ENCODE measurements around the gene MYADML2.
A peak's percentile ranks its signal among the peaks of the same experiment; 100 is the strongest.

The MYADML2 gene

GRCh38 chr17:81964081-81964849 is 17.2 kb upstream of the MYADML2 start:
- H3K27me3 ChIP-seq (ENCODE audit: control insufficient read depth in 2 of 2, insufficient read depth in 2 of 2, low read length in 2 of 2), result peaks cover 20 to 61% of the 10 kb centered on the region in 2 donors
- peaks cover 17 to 31% of the 10 kb centered on the region in 2 donors for H3K4me1 ChIP-seq (ENCODE audit: control insufficient read depth in 2 of 2, insufficient read depth in 2 of 2, low read length in 2 of 2)
- H3K4me3 ChIP-seq (ENCODE audit: low read length in 2 of 2), result no peak overlapping the region
- H3K36me3 ChIP-seq (ENCODE audit: control insufficient read depth in 2 of 2, insufficient read depth in 2 of 2, low read length in 2 of 2), result no peaks in the 10 kb centered on the region
- no peak overlapping the region for H3K9ac ChIP-seq (ENCODE audit: low read depth in 1 of 2, low read length in 2 of 2)
- H3K27ac ChIP-seq (ENCODE audit: low read depth in 2 of 2, low read length in 2 of 2), result no peak overlapping the region
- H3K9me3 ChIP-seq (ENCODE audit: control insufficient read depth in 2 of 2, low read length in 2 of 2), result no peaks in the 10 kb centered on the region

DNA sequence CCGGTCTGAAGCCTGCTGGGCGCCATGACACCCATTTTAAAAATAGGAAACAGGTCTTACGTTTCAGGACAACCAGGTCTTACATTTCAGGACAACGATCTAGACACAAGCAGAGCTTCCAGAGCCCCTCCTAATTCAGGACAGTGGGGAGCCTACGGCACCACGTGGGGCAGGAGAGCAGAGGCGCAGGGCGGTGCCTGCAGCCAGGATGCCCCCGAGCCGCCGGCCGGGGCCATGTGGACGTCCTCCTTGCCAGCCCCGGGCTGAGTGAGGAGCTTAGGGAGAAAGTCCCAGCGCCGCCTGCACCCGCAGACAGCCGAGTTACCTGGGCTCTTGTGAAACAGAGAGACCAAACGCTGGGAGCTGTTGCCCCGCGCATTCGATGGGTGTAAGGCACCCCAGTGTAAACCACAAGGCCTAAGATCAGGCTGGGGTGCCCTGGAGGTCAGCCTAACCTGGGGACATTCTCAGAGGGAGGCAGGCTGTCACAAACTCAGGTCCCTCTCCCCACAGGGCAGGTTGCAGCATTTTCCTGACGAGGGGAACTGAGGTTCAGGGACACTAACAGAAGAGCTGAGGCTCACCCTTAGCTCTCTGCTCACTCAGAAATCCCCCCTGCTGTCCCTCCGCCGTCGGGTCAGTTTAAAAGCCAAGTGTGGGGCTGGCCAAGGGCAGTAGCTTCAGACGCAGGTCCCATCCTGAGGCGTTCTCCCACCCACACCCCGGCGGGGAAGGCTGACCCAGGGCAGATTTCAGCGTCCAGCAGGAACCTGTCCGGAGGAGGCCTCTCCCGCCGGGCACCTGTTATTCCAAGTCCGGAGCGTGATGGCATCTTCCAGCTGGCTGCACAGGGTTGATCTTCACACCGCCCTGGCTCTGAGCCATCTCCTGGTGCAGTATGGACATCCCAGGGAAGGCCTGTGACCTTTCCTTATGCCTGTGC is 15.7 kb upstream of the MYADML2 start:
- Histone ChIP-seq H3K27me3 (ENCODE audit: control insufficient read depth in 2 of 2, insufficient read depth in 2 of 2, low read length in 2 of 2) (peaks cover 34 to 69% of the 10 kb centered on the region in 2 donors), H3K9ac (ENCODE audit: low read depth in 1 of 2, low read length in 2 of 2) (no peak overlapping the region), H3K36me3 (ENCODE audit: control insufficient read depth in 2 of 2, insufficient read depth in 2 of 2, low read length in 2 of 2) (no peaks in the 10 kb centered on the region), H3K27ac (ENCODE audit: low read depth in 2 of 2, low read length in 2 of 2) (no peak overlapping the region), H3K4me1 (ENCODE audit: control insufficient read depth in 2 of 2, insufficient read depth in 2 of 2, low read length in 2 of 2) (peaks cover 20 to 22% of the 10 kb centered on the region in 2 donors), H3K4me3 (ENCODE audit: low read length in 2 of 2) (no peak overlapping the region), H3K9me3 (ENCODE audit: control insufficient read depth in 2 of 2, low read length in 2 of 2) (no peaks in the 10 kb centered on the region)

DNA sequence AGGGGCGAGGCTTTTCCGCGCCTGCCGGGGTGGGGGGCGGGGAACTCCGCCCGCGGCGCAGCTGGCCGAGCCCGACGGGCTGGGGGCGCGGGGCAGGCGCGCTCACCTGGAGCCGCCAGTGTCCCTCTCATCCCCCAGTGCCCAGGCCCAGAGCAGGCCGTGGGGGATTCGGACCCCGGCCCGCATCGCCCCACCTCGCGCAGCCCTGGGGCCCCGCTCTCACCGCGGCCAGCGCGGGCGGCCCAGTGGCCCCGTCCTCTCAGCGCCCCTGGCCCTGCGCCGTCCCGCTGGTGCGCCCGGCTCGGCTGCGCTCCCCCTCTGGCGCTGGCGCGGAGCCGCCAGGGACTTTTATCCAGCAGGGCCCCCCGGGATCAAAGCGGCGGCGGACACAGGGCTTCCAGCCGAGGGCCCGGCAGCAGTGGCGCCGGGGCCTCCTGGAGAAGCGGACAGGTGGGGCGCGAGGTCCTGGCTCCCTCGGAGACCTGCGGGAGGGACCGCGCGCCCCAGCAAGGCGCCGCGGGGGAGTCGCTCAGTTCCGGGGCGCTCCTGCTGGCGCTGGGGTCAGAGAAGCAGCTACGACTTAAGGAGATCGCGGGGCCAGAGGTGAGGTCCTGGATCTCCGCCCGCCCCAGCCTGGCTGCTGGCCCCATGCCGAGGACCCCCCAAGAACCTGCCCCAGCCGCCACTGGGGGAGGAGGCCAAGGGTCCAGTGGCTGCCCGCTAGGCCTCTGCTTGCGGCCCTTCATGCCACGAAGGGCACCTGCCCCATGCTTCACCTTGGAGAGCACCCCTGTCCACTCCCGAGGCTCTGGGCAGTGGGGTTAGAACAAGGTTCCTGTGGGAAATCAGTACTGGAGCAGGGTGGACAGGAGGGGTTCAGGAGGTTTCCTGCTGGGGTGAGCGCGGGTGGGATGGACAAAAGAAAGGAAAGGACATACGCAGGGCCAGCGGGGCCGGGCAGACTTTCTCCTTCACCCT is 14.8 kb upstream of the MYADML2 start:
- Histone ChIP-seq H3K9me3 (ENCODE audit: control insufficient read depth in 2 of 2, low read length in 2 of 2) (no peaks in the 10 kb centered on the region), H3K4me3 (ENCODE audit: low read length in 2 of 2) (no peak overlapping the region), H3K4me1 (ENCODE audit: control insufficient read depth in 2 of 2, insufficient read depth in 2 of 2, low read length in 2 of 2) (peaks cover 11 to 14% of the 10 kb centered on the region in 2 donors), H3K27me3 (ENCODE audit: control insufficient read depth in 2 of 2, insufficient read depth in 2 of 2, low read length in 2 of 2) (peaks cover 35 to 63% of the 10 kb centered on the region in 2 donors), H3K9ac (ENCODE audit: low read depth in 1 of 2, low read length in 2 of 2) (no peak overlapping the region), H3K36me3 (ENCODE audit: control insufficient read depth in 2 of 2, insufficient read depth in 2 of 2, low read length in 2 of 2) (no peaks in the 10 kb centered on the region), H3K27ac (ENCODE audit: low read depth in 2 of 2, low read length in 2 of 2) (no peak overlapping the region)

GRCh38 chr17:81961087-81961511 is 14.1 kb upstream of the MYADML2 start, which contains the start of gene NOTUM:
Gene NOTUM (minus strand): TSS chr17:81961187. CDS start chr17:81960909, 278 bp downstream.
- peaks cover 32 to 56% of the 10 kb centered on the region in 2 donors for H3K27me3 ChIP-seq (ENCODE audit: control insufficient read depth in 2 of 2, insufficient read depth in 2 of 2, low read length in 2 of 2)

DNA sequence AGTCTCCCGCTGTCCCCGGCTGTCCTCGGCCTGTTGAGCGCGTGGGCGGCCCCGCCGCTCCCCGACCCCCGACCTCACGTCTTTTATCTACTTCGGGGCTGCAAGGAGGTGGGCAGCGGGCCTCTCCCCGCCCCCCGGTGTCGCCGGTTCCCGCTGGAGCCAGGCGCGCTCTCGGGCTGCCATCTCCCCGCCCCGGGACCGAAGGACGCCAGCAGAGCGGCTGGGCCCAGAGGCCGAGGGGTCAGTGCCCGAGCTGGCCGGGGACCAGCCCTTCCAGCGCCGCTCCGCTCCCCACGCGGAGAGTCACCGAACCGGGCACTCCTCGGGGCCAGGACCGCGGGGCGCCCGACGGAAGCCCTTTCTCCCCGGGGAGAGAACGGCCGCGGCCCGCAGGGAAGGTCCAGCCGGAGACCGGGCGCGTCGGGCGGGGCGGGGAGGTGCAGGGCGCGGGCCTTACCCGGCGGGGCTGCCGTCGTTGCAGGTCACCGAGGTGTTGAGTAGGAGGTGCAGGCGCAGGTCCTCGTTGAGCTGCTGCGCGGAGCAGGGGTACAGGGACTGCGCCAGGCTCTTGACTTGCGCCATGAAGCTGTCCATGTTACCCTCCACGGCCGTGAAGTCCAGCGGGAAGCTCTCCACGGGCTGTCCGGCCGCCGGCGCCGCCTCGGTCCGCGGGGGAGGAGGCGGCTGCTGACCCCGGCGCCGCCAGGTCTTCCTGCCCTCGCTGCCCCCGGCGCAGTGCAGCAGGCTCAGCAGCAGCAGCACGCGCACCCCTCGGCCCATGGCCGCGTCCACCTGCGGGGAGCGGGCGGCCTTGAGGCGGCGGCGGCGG is 13.3 kb upstream of the MYADML2 start:
- H3K4me3 ChIP-seq (ENCODE audit: low read length in 2 of 2), result peak overlapping the region; percentile 13 to 30
- H3K36me3 ChIP-seq (ENCODE audit: control insufficient read depth in 2 of 2, insufficient read depth in 2 of 2, low read length in 2 of 2), result no peaks in the 10 kb centered on the region
- H3K27me3 ChIP-seq (ENCODE audit: control insufficient read depth in 2 of 2, insufficient read depth in 2 of 2, low read length in 2 of 2), result peaks cover 32 to 55% of the 10 kb centered on the region in 2 donors
- no peak overlapping the region for H3K27ac ChIP-seq (ENCODE audit: low read depth in 2 of 2, low read length in 2 of 2)
- no peak overlapping the region for H3K9ac ChIP-seq (ENCODE audit: low read depth in 1 of 2, low read length in 2 of 2)
- peaks cover 9 to 10% of the 10 kb centered on the region in 2 donors for H3K4me1 ChIP-seq (ENCODE audit: control insufficient read depth in 2 of 2, insufficient read depth in 2 of 2, low read length in 2 of 2)
- no peaks in the 10 kb centered on the region for H3K9me3 ChIP-seq (ENCODE audit: control insufficient read depth in 2 of 2, low read length in 2 of 2)

More at GRCh38 chr17:81961087-81961511, 14.1 kb upstream of the MYADML2 start, which contains the start of gene NOTUM:
- Histone ChIP-seq H3K4me3 (ENCODE audit: low read length in 2 of 2) (peak within 1 kb of the TSS; percentile 13 to 30), H3K36me3 (ENCODE audit: control insufficient read depth in 2 of 2, insufficient read depth in 2 of 2, low read length in 2 of 2) (no peaks in the 10 kb centered on the region), H3K27ac (ENCODE audit: low read depth in 2 of 2, low read length in 2 of 2) (no peak within 1 kb of the TSS), H3K9me3 (ENCODE audit: control insufficient read depth in 2 of 2, low read length in 2 of 2) (no peaks in the 10 kb centered on the region), H3K9ac (ENCODE audit: low read depth in 1 of 2, low read length in 2 of 2) (no peak within 1 kb of the TSS), H3K4me1 (ENCODE audit: control insufficient read depth in 2 of 2, insufficient read depth in 2 of 2, low read length in 2 of 2) (peaks cover 9 to 10% of the 10 kb centered on the region in 2 donors)

DNA sequence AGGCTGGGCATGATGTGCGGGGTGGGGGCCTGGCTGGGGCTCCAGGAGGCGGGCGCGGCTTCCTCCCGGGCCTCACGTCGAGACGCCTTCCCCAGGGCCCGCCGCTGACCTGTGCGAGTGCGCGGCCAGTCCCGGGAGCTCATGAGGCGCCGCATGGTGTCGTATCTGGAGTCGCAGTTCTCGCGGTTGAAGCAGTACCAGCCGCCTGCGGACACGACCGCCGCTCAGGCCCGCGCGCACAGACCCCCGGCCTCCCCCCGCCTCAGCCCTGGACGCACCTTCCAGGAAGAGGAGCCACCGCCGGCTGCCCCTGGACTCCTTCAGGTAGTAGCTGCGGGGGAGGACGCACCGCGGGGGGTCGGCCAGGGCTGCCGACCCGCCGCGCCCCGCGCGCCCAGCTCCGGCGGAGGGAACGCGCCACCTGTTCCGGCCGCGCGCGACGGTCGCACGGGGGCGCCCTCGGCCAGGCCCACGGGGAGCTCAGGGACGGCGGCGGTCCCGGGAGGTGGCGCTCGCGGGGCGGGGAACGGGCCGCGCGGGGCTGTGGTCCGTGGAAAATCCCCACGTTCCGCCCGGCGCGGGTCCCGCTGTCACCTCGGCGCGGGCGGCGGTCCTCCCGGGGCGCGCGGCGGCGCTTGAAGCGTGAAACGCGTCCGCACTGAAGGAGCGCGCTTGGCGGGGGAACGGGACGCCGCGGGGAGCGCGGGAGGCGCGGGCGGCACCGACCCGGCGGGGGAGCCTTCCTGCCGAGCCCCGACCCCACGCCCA is 12.5 kb upstream of the MYADML2 start:
- H3K9me3 ChIP-seq (ENCODE audit: control insufficient read depth in 2 of 2, low read length in 2 of 2), result no peaks in the 10 kb centered on the region
- peak overlapping the region; percentile 13 to 30 for H3K4me3 ChIP-seq (ENCODE audit: low read length in 2 of 2)
- no peaks in the 10 kb centered on the region for H3K36me3 ChIP-seq (ENCODE audit: control insufficient read depth in 2 of 2, insufficient read depth in 2 of 2, low read length in 2 of 2)
- peaks cover 9 to 10% of the 10 kb centered on the region in 2 donors for H3K4me1 ChIP-seq (ENCODE audit: control insufficient read depth in 2 of 2, insufficient read depth in 2 of 2, low read length in 2 of 2)
- H3K9ac ChIP-seq (ENCODE audit: low read depth in 1 of 2, low read length in 2 of 2), result no peak overlapping the region
- H3K27ac ChIP-seq (ENCODE audit: low read depth in 2 of 2, low read length in 2 of 2), result no peak overlapping the region
- H3K27me3 ChIP-seq (ENCODE audit: control insufficient read depth in 2 of 2, insufficient read depth in 2 of 2, low read length in 2 of 2), result peaks cover 32 to 53% of the 10 kb centered on the region in 2 donors

DNA sequence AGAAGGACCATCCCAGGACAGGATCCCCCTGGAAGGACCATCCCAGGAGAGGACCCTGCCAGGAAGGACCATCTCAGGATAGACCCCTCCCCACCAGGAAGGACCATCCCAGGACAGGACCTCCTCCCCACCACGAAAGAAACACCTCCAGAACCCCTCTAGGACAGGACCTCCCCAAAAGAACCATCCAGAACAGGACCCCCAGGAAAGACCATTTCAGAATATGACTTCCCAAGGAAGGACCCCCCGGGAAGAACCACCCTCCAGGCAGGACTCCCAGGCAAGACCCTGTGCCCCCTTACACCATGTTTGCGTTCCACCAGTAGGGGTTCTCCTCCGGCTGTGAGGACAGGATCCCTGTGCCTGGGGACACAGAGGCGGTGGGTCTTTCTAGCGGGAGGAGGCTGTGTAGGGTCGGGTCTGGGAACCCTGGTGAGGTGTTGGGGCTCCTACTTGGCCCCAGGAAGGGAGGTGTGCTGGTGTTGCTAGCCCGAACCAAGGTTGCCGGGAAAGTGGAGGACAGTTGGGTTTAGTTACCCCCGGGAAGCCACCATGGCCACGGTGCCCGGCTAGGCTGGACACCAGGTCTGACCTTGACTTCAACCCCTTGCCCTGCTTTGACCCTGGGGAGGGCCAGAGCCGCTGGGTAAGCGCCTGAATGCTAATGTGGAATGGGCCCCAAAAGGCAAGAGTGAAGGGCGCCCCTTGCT is 11.8 kb upstream of the MYADML2 start:
- H3K27me3 ChIP-seq (ENCODE audit: control insufficient read depth in 2 of 2, insufficient read depth in 2 of 2, low read length in 2 of 2), result peaks cover 27 to 45% of the 10 kb centered on the region in 2 donors
- no peaks in the 10 kb centered on the region for H3K36me3 ChIP-seq (ENCODE audit: control insufficient read depth in 2 of 2, insufficient read depth in 2 of 2, low read length in 2 of 2)
- H3K4me1 ChIP-seq (ENCODE audit: control insufficient read depth in 2 of 2, insufficient read depth in 2 of 2, low read length in 2 of 2), result peaks cover 9 to 10% of the 10 kb centered on the region in 2 donors
- no peak overlapping the region for H3K27ac ChIP-seq (ENCODE audit: low read depth in 2 of 2, low read length in 2 of 2)
- no peak overlapping the region for H3K9ac ChIP-seq (ENCODE audit: low read depth in 1 of 2, low read length in 2 of 2)
- H3K4me3 ChIP-seq (ENCODE audit: low read length in 2 of 2), result no peak overlapping the region
- H3K9me3 ChIP-seq (ENCODE audit: control insufficient read depth in 2 of 2, low read length in 2 of 2), result no peaks in the 10 kb centered on the region
